ENCODE data around the gene PRICKLE3. TPM values are rescaled to one million over a fixed set of nuclear protein-coding genes. Genes with fewer than 3 reads are reported as not detected.
A peak's percentile ranks its signal among the peaks of the same experiment; 100 is the strongest.

The PRICKLE3 gene
- total RNA-seq, 1 donor from 2014 or later, result 9.7 TPM

GRCh38 chrX:49206543-49206942 lies 20.4 kb upstream of the PRICKLE3 start:
- no peak for DNase-seq

- no peak for DNase-seq
Observed at GRCh38 chrX:49205443-49205842, 19.3 kb upstream of the PRICKLE3 start.

- DNase-seq, result no peak
Observed at GRCh38 chrX:49204709-49205108, 18.5 kb upstream of the PRICKLE3 start.

GRCh38 chrX:49204017-49204416 lies 17.8 kb upstream of the PRICKLE3 start:
- DNase-seq, result no peak

- no peak for DNase-seq
Observed at GRCh38 chrX:49203536-49203935, 17.4 kb upstream of the PRICKLE3 start.

DNA sequence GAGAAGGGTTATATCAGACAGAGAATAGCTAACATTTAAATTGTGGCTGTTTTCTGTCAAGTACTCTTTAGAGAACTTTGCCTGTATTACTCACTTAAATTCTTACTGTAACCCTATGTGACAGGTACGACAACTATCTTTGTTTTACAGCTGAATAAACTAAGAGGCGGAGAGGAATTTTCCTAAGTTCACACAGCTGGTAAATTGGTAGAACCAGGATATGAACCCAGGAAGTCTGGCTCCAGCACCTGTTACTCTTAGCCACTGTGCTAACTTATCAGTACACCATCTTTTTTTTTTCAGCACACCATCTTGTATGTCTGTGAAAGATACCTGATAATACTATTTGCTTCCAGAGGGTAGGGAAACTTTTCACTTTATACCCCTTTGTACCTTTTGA lies 15.8 kb upstream of the PRICKLE3 start:
- no peak for DNase-seq

DNA sequence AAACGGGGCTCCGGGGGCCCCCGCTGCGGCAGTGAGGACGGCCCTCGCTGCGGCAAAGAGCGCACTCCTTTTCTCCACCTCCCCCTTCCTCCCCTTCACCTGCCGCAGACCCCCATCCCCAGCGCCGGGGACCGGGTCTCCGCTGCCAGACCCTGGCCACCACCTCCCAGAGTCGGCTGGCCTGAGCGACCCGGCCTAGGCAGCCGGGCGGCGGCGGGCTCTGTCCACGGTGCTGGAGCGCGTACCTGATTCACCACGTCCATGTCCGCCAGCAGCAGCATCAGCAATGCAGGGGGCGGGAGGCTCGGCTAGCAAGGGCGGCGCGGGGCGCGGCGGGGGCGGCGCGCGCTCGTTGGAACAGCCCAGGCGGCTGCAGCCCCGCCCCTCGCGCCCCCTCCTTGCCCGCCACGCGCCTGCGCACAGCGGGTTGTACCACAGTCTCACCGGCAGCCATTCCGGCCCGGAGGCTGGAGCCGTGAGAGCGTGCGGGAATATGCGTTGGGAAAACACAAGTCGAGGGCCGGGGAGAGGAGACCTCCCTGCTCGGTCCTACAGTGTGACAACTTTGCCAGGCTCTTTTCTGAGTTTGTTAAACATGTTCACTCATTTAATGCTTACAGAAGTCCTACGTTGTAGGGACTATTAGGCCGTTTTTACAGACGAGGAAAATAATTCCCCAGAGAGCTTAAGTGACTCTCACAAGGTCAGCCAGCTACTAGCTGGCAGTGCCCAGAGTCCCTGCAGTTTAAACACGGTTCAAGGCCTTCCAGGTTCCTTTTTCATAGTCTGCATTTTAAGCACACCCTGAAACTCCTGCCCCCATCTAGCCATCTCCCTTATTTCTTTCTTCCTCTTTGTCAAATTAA lies 14.0 kb upstream of the PRICKLE3 start, which contains the start of gene SYP:
Gene SYP, minus strand, starts transcription at position 288 of the 866 bp plus-strand sequence. Its CDS starts 7 bp downstream, at position 281.
- peak; percentile 91 for DNase-seq

DNA sequence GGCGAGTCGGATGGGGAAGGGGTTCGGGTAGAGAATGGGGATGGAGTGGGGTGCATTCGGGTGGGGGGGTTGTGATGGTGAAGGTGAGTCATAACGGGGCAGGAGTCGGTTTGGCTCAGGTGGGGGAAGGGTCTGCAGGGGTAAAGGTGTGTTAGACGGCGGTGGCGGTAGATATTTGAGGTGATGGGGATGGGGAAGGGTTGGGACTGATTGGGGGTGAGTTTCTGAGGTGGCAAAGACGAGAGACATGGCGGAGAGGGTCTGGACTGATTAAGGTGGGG lies 13.1 kb upstream of the PRICKLE3 start:
- DNase-seq, result no peak

GRCh38 chrX:49198540-49199314 lies 12.6 kb upstream of the PRICKLE3 start:
- DNase-seq, result no peak

DNA sequence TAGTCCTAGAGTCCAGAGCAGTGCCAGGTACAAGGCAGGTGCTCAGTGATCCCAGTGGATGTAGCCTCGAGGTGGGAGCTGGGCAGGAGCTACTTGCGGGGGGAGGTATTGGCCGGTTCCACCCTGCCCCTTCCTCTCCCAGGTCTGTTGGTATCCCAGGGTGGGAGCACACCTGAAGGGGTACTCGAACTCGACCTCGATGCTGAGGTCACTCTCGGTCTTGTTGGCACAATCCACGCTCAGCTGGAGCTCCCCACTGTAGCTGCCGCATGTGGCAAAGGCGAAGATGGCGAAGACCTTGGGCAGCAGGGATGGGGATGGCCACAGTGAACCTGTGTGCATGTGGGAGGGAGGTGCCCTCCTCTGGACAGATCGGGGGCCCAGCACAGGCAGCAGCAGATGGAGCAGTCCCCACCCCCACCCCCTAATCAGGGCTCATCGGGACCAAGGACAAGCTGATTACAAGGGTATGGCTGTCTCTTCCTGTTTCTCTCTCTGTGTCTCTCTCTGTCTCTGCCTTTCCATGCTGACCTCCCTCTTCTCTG lies 11.4 kb upstream of the PRICKLE3 start:
- no peak for DNase-seq

- DNase-seq, result no peak
Observed at GRCh38 chrX:49193542-49193964, 7.4 kb upstream of the PRICKLE3 start.

GRCh38 chrX:49192722-49193328 lies 6.7 kb upstream of the PRICKLE3 start:
- DNase-seq, result peak; percentile 61

DNA sequence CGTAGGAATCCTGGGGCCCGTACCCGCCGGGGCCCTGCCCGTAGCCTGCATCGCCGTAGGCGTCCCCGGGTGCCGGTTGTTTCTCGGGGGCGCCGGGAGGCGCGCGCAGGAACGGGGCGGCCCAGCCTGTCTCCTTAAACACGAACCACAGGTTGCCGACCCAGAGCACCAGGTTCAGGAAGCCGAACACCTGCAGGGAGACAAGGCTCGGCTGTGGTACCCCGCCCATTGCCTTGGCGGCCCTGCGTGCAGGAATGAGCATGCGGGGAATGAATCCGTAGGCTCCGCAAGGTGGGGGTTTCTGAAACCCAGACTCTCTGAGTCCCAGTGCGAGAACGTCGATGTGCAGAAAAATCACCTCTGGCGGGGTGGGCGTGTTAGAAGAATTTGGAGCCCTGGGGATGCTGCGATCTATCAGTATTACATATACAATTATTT lies 5.4 kb upstream of the PRICKLE3 start:
- DNase-seq, result no peak

DNA sequence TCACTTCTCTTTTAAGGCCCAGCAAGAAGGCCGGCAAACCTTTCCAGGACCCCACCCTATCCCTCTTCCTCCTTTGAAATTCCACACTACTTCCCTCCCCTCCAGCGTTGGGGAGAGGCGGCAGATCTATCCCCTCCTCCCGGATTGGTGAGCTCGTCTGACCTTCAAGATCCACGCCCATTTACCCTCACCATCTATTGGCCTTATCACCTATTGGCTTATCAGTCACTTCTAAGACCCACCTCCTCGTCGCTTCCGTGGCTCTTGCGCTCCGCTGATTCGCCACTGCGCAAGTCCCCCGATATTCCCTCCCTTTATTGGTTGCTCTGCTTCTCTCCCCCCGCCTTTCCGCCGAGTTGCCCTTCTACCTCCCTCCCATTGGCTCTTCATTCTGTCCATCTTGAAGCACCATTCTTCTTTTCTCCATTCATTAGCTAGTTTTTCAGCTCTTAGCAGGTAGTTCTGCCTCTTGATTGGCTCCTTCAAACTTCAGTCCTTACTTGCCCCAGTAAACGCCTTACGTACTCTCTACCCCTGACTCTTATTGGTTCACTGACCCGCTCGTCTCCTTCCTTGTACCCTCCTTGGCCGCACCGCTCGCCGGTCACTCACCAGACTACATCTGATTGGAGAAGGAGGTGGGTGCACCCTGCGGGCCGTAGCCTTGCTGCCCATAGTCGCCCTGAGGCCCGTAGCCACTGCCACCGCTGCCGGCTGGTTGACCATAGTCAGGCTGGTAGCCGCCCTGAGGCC lies 4.8 kb upstream of the PRICKLE3 start:
- DNase-seq, result peak; percentile 99

DNA sequence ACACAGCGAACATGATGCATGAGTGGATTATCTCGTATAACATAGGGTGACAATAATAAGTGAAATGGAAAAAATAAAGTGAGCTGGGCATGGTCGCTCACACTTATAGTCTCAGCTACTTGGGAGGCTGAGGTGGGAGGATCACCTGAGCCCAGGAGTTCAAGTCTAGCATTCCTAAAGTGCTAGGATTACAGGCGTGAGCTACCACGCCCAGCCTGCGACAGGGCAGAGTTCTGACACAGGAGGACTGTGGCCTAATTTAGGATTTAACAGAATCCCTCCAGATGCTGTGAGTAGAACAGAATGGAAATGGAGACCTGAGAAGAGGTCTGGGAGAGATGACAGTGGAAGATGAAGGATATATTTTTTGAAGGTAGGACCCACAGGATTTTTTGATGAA lies 3.4 kb upstream of the PRICKLE3 start:
- DNase-seq, result no peak

DNA sequence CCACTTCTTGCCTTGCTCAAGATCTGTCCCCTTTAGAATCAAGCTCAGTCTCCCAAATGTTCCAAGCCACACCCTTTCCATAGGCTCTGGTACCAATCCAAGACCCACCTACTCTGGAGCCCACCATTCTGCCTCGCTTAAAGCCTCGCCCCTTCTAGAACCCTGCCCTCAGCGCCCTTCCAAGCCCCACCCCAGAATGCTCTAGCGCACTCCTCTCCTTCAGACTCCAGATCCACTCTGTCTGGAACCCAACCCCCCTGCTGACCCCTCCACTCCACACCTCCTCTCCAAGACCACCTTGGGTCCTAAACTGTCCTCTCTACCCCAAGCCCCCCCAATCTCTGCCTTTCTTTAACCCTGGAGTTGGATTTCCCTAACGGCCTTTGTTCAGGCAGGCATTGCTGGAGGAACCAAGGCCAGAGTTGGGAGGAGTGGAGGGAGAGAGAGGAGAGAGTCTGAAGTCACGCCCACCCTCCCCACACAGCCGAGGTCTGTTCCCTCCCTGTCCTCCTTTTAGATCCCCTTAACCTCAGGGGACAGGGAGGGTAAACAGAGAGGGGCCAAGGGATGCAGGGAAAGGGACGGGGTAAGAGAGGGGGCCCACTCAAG lies 2.4 kb upstream of the PRICKLE3 start:
- DNase-seq, result no peak

DNA sequence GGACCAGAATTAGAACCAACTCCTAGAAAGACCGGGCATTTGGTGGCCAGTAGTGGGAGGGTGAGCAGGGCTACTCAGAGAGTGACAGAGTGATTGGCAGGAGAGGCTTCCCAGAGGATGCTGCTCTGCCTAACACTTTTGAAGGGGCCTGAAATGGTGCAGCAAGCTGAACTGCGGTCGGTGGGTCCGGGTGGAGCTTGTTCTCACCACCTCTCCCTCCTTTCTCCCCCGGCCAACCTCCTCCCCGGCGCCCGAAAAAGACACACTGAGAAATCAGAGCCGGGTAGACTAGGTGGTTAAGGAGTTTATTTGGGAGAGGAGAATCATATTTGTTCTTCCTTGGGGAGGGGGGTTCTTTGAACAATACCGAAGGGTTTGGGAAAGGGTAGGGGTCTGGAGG lies 1.4 kb upstream of the PRICKLE3 start:
- DNase-seq, result no peak

- DNase-seq, result no peak
Observed at GRCh38 chrX:49187028-49187394, 838 bp upstream of the PRICKLE3 start.

DNA sequence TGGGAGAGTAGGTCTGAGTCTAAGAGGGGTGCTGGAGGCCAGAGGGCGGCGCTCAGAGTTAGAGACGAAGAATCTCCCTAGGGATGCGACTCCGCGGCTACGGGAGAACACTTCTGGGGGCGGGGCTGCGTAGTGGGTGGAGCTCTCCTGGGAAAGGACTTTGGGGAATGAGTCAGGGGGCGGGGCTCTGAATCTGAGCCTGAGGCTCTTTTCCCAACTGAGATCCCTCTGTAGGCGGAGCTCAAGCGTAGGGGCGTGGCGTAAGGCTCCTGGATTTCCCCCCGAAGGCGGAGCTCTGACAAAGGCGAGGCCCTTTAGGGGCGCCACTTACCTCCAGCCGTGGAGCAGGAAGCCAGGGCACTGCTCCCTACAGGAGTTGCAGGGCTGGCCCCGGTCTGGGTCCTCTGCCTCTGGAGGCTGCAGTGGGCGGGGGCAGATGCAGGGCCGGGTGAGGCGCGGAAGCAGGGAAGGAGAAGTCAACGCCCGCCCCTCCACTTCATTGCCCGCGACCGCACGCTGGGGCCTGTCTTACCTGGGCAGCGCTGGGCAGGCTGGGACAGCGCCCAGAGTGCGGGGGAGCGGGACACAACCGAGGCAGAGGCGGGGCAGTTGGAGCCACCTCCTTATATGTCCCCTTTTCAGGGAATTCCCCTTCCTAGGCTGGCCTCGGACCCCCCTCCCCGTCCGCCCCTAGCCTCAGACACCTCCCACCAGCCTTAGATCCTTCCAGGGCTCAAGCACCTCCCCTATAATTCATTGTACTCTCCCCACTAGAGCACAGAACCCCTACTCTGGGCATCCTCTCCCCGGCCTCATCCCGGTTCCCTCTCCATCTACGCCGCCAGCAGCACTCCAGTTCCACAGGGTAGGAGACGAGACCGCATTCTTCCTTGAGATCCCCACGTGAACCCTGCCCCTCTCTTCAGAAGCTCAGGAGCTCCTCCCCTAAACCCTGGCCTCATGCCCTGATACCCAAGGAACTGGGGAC lies 1.6 kb downstream of the PRICKLE3 start:
- peak; percentile 86 for DNase-seq

DNA sequence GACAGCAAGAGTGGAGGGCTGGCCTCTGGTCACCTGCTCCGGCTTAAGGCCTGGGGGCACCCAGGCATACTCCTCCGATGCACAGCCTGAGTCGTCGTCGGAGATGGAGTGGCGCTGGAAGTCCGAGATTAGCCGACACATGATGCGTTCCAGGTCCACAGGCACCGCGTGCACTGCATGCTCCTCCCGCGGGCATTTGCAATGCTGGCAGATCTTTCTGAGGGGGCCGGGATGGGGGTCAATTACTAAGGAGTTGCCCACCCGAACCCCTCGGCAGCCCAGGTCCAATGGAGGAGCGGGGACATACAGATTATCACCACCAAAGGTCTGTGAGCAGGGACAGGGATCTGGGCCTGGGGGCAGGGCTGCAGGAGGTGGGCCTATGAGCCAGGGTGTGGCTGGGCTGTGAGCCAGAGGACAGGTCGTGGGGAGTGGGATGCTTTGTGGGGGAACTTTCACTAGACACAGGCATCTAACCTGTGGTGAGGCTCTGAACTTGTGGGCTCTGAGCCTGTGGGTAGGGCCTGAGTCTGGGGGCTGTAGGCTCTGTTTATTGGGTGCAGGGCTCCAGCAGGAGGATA lies 2.4 kb downstream of the PRICKLE3 start:
- no peak for DNase-seq

All from dermis blood vessel endothelial cell (primary cell).